SK-N-MC (cell line): Measurements from ENCODE around the gene AKAP9.

ENCODE experiments used
- EZH2 ChIP-seq: fragments of 200-600 bp; sonication (generic); IDR thresholded peaks from one replicate; pipeline ENCODE4 v1.6.1; 2017; ENCODE audit warnings: antibody characterized with exemption
- POLR2AphosphoS5 ChIP-seq: IDR thresholded peaks from 2 replicates; pipeline ENCODE4 v1.6.1; 2012; ENCODE audit warnings: mild to moderate bottlenecking, low read depth, low read length, borderline replicate concordance

DNA sequence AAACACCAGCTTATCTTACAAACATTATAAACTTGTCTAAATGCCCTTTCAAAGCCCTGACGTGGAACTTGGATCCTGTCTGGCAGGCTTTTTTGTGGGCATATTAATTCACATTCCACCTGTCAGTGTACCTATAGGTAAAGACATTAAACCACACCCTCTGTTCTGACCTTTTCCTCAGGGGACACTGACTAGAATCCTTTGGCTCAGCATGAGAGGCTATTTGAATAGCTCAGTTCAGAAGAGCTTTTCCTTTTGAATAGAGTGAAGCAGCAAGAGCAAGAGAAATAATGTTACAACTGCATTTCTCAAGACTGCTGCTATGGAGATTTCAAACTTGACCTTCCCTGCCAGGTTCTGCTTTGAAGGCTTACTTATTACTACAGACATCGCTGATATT lies 116.7 kb downstream of the AKAP9 start:
- no peak for TF ChIP-seq EZH2
- no peak for TF ChIP-seq POLR2AphosphoS5
